OCI-LY3 (cell line): ENCODE data around the gene PDE5A.

Experiments
- EZH2phosphoT487 ChIP-seq: fragments of 200-600 bp; shearing (Covaris generic); IDR thresholded peaks from 2 replicates; pipeline ENCODE4 v1.6.1; 2018; ENCODE audit warnings: antibody characterized with exemption, mixed run types, low read depth
- TF ChIP-seq, protein P1 (sequence below): fragments of 200-600, 300-600 bp; sonication (generic); IDR thresholded peaks from 2 replicates; pipeline ENCODE4 v1.5.1; 2014; ENCODE audit warnings: antibody characterized with exemption, low read length, low read depth

DNA sequence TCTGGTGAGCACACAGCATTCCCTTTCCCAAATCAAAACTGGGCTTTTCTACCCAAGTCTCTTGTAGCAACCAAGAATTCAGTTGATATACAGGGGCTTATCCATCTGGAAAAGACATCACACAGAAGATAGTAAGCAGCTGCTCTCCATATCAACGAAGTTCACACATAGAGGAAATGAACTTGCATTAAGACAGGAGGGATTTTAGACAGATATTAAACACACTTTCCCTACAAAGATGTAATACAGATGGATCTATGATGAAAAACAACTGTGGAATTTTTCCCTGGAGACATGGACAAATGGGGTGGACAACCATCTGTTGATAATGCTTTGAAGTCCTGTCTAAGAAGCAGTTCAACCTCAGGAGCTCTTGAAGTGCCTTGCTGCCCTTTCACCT lies 9.8 kb upstream of the PDE5A start:
- TF ChIP-seq, protein P1, sequence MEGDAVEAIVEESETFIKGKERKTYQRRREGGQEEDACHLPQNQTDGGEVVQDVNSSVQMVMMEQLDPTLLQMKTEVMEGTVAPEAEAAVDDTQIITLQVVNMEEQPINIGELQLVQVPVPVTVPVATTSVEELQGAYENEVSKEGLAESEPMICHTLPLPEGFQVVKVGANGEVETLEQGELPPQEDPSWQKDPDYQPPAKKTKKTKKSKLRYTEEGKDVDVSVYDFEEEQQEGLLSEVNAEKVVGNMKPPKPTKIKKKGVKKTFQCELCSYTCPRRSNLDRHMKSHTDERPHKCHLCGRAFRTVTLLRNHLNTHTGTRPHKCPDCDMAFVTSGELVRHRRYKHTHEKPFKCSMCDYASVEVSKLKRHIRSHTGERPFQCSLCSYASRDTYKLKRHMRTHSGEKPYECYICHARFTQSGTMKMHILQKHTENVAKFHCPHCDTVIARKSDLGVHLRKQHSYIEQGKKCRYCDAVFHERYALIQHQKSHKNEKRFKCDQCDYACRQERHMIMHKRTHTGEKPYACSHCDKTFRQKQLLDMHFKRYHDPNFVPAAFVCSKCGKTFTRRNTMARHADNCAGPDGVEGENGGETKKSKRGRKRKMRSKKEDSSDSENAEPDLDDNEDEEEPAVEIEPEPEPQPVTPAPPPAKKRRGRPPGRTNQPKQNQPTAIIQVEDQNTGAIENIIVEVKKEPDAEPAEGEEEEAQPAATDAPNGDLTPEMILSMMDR: no peak
- no peak for TF ChIP-seq EZH2phosphoT487
